HepG2 (cell line): ENCODE results near the gene C16orf86. TPM values are rescaled to one million over a fixed set of nuclear protein-coding genes. Genes with fewer than 3 reads are reported as not detected.

Experiments used
- MAZ ChIP-seq, 2 experiments: sonication (generic) in 1 of 2; formaldehyde crosslinking in 1 of 2; IDR thresholded peaks; 2 replicates each; pipeline versions ENCODE4 v1.5.0 to v1.6.1; 2012 to 2020; ENCODE audit warnings: low read depth in 2 of 2, mild to moderate bottlenecking in 2 of 2, borderline replicate concordance in 1 of 2, improper control_type of control experiment in 1 of 2, low read length in 1 of 2, missing genetic modification reagents in 1 of 2, moderate library complexity in 1 of 2
- MXI1 ChIP-seq: IDR thresholded peaks from 3 replicates; pipeline ENCODE4 v1.6.1; 2012; ENCODE audit warnings: low read depth, low read length, inconsistent platforms, borderline replicate concordance
- NFRKB ChIP-seq: fragments of 450-650 bp; IDR thresholded peaks from 2 replicates; pipeline ENCODE4 v1.6.1; 2017
- TOPORS ChIP-seq: sonication (generic); formaldehyde crosslinking; IDR thresholded peaks from 2 replicates; pipeline ENCODE4 v1.8.0; 2023; ENCODE audit warnings: mild to moderate bottlenecking, missing genetic modification reagents
- XBP1 ChIP-seq: sonication (generic); formaldehyde crosslinking; IDR thresholded peaks from 2 replicates; pipeline ENCODE4 v1.5.0; 2020; ENCODE audit warnings: missing genetic modification reagents
- YEATS2 ChIP-seq: sonication (generic); formaldehyde crosslinking; IDR thresholded peaks from 2 replicates; pipeline ENCODE4 v1.4.0; 2020; ENCODE audit warnings: missing genetic modification reagents, borderline replicate concordance
- ZFP82 ChIP-seq: sonication (generic); formaldehyde crosslinking; IDR thresholded peaks from 2 replicates; pipeline ENCODE4 v1.5.1; 2020; ENCODE audit warnings: mild to moderate bottlenecking, missing genetic modification reagents, borderline replicate concordance
- ZNF160 ChIP-seq: sonication (generic); formaldehyde crosslinking; IDR thresholded peaks from 2 replicates; pipeline ENCODE4 v1.8.0; 2022; ENCODE audit warnings: mild to moderate bottlenecking, inconsistent platforms, missing genetic modification reagents
- ZNF331 ChIP-seq: sonication (generic); formaldehyde crosslinking; IDR thresholded peaks from 2 replicates; pipeline ENCODE4 v1.4.0; 2020; ENCODE audit warnings: missing genetic modification reagents
- ZNF792 ChIP-seq: IDR thresholded peaks from 2 replicates; pipeline ENCODE4 v1.6.1; 2016
- polyA plus RNA-seq, 8 experiments: library from polyadenylated mRNA; depleted of rRNA in 3 of 8; stranded (reverse) in 7 of 8; unstranded in 1 of 8; fragments of >200 nt; fragmentation: Illumina TruSeq in 4 of 8; extraction: Trizol in 4 of 8; gene quantifications; 2 replicates each; pipeline versions ENCODE4 v1.2.1 to v1.2.3, GENCODE V29; 2011 to 2016; ENCODE audit warnings: low read depth in 4 of 8, missing spikeins in 1 of 8, mixed read lengths in 1 of 8; ENCODE audit not compliant: insufficient read depth in 1 of 8
- total RNA-seq, 5 experiments: library from RNA; depleted of rRNA; stranded (reverse); fragments of >200 nt; fragmentation: Illumina TruSeq; extraction: Trizol; gene quantifications; 2 replicates each; pipeline ENCODE4 v1.2.3, GENCODE V29; 2016; ENCODE audit warnings: low read depth in 1 of 5
- TF ChIP-seq, protein P1 (sequence below): IDR thresholded peaks from 2 replicates; pipeline ENCODE4 v1.6.1; 2016; ENCODE audit warnings: mild to moderate bottlenecking, missing biosample characterization, missing genetic modification reagents
- TF ChIP-seq, protein P2 (sequence below): sonication (generic); formaldehyde crosslinking; IDR thresholded peaks from 2 replicates; pipeline ENCODE4 v1.5.1; 2020; ENCODE audit warnings: missing genetic modification reagents, mild to moderate bottlenecking, borderline replicate concordance
- TF ChIP-seq, protein P3 (sequence below): sonication (generic); formaldehyde crosslinking; IDR thresholded peaks from 2 replicates; pipeline ENCODE4 v1.4.0; 2020; ENCODE audit warnings: missing genetic modification reagents, borderline replicate concordance
- TF ChIP-seq, protein P4 (sequence below): sonication (generic); formaldehyde crosslinking; IDR thresholded peaks from 2 replicates; pipeline ENCODE4 v1.5.0; 2020; ENCODE audit warnings: mild to moderate bottlenecking, missing genetic modification reagents, borderline replicate concordance
- TF ChIP-seq, protein P5 (sequence below): sonication (generic); formaldehyde crosslinking; IDR thresholded peaks from 2 replicates; pipeline ENCODE4 v1.4.0; 2020; ENCODE audit warnings: missing genetic modification reagents
- TF ChIP-seq, protein P6 (sequence below): sonication (generic); formaldehyde crosslinking; IDR thresholded peaks from 2 replicates; pipeline ENCODE4 v1.8.0; 2022; ENCODE audit warnings: missing genetic modification reagents, mild to moderate bottlenecking, borderline replicate concordance

C16orf86 gene
- total and polyA plus RNA-seq, 2 of the 13 experiments (the other 11 are each of a cell fraction or from before 2014, with no cell fraction given), result 1.5 to 3.1 TPM

DNA sequence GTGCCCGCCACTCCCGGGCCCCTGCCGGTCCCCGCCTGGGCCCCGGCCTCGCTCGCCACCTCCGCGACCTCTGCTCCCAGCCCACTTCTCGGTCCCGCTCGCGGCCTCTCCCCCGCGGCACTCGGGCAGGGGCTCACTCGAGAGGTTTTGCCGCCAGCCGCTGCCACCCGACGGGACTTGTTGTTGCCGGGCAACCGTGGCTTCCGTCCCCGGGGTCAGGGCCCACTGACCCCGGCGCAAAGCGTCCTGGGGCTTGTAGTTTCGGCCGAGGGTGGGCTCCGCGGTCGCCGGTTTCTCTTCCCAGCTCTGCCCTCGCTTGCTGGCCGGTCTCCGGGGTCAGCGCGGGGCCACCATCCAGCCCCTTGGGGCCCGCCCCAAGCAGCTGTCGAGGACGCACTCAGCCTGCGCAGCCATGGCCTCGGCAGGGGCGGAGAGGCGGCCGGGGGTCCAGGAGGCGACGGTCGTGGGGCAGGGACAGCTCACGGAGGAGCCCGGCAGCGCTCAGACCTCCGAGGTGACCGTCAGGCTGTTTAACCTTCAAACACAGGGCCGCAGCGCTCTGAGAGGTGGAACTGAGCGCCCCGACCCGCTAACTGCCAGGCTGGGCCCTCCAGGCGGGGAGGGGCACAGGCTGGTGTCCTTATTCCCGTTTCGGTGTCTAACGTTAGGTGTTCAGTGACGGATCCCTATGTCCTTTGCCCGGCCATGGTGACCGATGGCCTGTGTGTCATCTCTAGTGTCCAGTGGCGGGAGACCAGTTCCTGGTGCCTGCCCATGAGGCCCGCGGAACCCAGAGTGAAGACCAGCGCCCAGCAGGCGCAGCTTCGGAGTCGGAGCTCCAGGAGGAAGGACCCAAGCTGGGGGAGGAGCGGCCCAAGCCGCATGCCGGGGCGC lies at the start of gene C16orf86, which contains the start of gene ENKD1 (continued):
- TF ChIP-seq MXI1 (peak; percentile 90), YEATS2 (CRISPR knock-in tag) (peak; percentile 36; the same call in 1 of the 2 replicates), ZNF792 (CRISPR knock-in tag) (peak; percentile 8; the same call in 1 of the 2 replicates), ZFP82 (CRISPR knock-in tag) (0 out of 2 replicates have a peak, but pooled peaks have one; percentile 58), NFRKB (no peak), ZNF160 (CRISPR knock-in tag) (peak; percentile 71; the same call in 1 of the 2 replicates), TOPORS (CRISPR knock-in tag) (no peak; the same call in 1 of the 2 replicates), MAZ (IDR thresholded peaks at IDR 0.05; ENCODE audit: borderline replicate concordance, low read depth, low read length) (0 out of 2 replicates have a peak, but pooled peaks have one; percentile 69), MAZ (CRISPR knock-in tag; IDR thresholded peaks at IDR 0.05; ENCODE audit: low read depth) (0 out of 2 replicates have a peak, but pooled peaks have one; percentile 11), ZNF331 (CRISPR knock-in tag) (peak; percentile 54; the same call in 1 of the 2 replicates), XBP1 (CRISPR knock-in tag) (0 out of 2 replicates have a peak, but pooled peaks have one; percentile 48)
- TF ChIP-seq, protein P1, sequence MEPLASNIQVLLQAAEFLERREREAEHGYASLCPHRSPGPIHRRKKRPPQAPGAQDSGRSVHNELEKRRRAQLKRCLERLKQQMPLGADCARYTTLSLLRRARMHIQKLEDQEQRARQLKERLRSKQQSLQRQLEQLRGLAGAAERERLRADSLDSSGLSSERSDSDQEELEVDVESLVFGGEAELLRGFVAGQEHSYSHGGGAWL (CRISPR knock-in tag), result 0 out of 2 replicates have a peak, but pooled peaks have one; percentile 28
- TF ChIP-seq, protein P2, sequence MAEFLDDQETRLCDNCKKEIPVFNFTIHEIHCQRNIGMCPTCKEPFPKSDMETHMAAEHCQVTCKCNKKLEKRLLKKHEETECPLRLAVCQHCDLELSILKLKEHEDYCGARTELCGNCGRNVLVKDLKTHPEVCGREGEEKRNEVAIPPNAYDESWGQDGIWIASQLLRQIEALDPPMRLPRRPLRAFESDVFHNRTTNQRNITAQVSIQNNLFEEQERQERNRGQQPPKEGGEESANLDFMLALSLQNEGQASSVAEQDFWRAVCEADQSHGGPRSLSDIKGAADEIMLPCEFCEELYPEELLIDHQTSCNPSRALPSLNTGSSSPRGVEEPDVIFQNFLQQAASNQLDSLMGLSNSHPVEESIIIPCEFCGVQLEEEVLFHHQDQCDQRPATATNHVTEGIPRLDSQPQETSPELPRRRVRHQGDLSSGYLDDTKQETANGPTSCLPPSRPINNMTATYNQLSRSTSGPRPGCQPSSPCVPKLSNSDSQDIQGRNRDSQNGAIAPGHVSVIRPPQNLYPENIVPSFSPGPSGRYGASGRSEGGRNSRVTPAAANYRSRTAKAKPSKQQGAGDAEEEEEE, result peak; percentile 50; the same call in 1 of the 2 replicates
- TF ChIP-seq, protein P3, sequence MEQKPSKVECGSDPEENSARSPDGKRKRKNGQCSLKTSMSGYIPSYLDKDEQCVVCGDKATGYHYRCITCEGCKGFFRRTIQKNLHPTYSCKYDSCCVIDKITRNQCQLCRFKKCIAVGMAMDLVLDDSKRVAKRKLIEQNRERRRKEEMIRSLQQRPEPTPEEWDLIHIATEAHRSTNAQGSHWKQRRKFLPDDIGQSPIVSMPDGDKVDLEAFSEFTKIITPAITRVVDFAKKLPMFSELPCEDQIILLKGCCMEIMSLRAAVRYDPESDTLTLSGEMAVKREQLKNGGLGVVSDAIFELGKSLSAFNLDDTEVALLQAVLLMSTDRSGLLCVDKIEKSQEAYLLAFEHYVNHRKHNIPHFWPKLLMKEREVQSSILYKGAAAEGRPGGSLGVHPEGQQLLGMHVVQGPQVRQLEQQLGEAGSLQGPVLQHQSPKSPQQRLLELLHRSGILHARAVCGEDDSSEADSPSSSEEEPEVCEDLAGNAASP (CRISPR knock-in tag), result 0 out of 2 replicates have a peak, but pooled peaks have one; percentile 19
- TF ChIP-seq, protein P4, sequence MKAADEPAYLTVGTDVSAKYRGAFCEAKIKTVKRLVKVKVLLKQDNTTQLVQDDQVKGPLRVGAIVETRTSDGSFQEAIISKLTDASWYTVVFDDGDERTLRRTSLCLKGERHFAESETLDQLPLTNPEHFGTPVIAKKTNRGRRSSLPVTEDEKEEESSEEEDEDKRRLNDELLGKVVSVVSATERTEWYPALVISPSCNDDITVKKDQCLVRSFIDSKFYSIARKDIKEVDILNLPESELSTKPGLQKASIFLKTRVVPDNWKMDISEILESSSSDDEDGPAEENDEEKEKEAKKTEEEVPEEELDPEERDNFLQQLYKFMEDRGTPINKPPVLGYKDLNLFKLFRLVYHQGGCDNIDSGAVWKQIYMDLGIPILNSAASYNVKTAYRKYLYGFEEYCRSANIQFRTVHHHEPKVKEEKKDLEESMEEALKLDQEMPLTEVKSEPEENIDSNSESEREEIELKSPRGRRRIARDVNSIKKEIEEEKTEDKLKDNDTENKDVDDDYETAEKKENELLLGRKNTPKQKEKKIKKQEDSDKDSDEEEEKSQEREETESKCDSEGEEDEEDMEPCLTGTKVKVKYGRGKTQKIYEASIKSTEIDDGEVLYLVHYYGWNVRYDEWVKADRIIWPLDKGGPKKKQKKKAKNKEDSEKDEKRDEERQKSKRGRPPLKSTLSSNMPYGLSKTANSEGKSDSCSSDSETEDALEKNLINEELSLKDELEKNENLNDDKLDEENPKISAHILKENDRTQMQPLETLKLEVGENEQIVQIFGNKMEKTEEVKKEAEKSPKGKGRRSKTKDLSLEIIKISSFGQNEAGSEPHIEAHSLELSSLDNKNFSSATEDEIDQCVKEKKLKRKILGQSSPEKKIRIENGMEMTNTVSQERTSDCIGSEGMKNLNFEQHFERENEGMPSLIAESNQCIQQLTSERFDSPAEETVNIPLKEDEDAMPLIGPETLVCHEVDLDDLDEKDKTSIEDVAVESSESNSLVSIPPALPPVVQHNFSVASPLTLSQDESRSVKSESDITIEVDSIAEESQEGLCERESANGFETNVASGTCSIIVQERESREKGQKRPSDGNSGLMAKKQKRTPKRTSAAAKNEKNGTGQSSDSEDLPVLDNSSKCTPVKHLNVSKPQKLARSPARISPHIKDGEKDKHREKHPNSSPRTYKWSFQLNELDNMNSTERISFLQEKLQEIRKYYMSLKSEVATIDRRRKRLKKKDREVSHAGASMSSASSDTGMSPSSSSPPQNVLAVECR (CRISPR knock-in tag), result peak; percentile 91
- TF ChIP-seq, protein P5, sequence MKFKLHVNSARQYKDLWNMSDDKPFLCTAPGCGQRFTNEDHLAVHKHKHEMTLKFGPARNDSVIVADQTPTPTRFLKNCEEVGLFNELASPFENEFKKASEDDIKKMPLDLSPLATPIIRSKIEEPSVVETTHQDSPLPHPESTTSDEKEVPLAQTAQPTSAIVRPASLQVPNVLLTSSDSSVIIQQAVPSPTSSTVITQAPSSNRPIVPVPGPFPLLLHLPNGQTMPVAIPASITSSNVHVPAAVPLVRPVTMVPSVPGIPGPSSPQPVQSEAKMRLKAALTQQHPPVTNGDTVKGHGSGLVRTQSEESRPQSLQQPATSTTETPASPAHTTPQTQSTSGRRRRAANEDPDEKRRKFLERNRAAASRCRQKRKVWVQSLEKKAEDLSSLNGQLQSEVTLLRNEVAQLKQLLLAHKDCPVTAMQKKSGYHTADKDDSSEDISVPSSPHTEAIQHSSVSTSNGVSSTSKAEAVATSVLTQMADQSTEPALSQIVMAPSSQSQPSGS, result peak; percentile 43; the same call in 1 of the 2 replicates
- TF ChIP-seq, protein P6, sequence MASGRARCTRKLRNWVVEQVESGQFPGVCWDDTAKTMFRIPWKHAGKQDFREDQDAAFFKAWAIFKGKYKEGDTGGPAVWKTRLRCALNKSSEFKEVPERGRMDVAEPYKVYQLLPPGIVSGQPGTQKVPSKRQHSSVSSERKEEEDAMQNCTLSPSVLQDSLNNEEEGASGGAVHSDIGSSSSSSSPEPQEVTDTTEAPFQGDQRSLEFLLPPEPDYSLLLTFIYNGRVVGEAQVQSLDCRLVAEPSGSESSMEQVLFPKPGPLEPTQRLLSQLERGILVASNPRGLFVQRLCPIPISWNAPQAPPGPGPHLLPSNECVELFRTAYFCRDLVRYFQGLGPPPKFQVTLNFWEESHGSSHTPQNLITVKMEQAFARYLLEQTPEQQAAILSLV (CRISPR knock-in tag), result peak; percentile 69; the same call in 1 of the 2 replicates
